A549 (cell line): ENCODE results near the gene DDN.

Experiments
- CBX2 ChIP-seq: fragments of 200-600 bp; sonication (generic); IDR thresholded peaks from 2 replicates; pipeline ENCODE4 v1.6.1; 2016; ENCODE audit warnings: low read depth, mild to moderate bottlenecking, borderline replicate concordance
- CTCF ChIP-seq: fragments of >200 bp; sonication (Bioruptor Twin); formaldehyde crosslinking; IDR thresholded peaks from 3 replicates; pipeline ENCODE4 v1.5.1; 2016
- ELK1 ChIP-seq: fragments of 150-350 bp; IDR thresholded peaks from 2 replicates; pipeline ENCODE4 v1.6.1; 2014; ENCODE audit warnings: low read depth, mild to moderate bottlenecking, low read length
- HMGXB4 ChIP-seq: fragments of 250-450 bp; sonication (Bioruptor Pico); IDR thresholded peaks from 2 replicates; pipeline ENCODE4 v1.5.0; 2021; ENCODE audit warnings: mild to moderate bottlenecking, moderate library complexity, borderline replicate concordance
- KDM1A ChIP-seq: fragments of 200-600 bp; sonication (generic); IDR thresholded peaks from 2 replicates; pipeline ENCODE4 v1.6.1; 2016; ENCODE audit warnings: low read depth, mild to moderate bottlenecking
- MAX ChIP-seq: IDR thresholded peaks from 2 replicates; pipeline ENCODE4 v1.6.1; 2012
- MAZ ChIP-seq: fragments of 150-350 bp; IDR thresholded peaks from 2 replicates; pipeline ENCODE4 v1.6.1; 2014; ENCODE audit warnings: antibody characterized with exemption, low read depth, low read length, borderline replicate concordance
- NFE2L2 ChIP-seq: fragments of 150-350 bp; conservative IDR thresholded peaks from 2 replicates; pipeline ENCODE4 v1.6.1; 2014; ENCODE audit warnings: low read length
- NR3C1 ChIP-seq: fragments of >200 bp; sonication (Bioruptor Twin); formaldehyde crosslinking; IDR thresholded peaks from 3 replicates; pipeline ENCODE4 v1.6.1; 2017
- PBX3 ChIP-seq: IDR thresholded peaks from 2 replicates; pipeline ENCODE4 v1.6.1; 2012
- POLR2A ChIP-seq: IDR thresholded peaks from 2 replicates; pipeline ENCODE4 v1.6.1; 2012; ENCODE audit warnings: mild to moderate bottlenecking, low read length
- RAD21 ChIP-seq, 2 experiments: fragments of >200 bp in 1 of 2; sonication (Bioruptor Twin) in 1 of 2; formaldehyde crosslinking in 1 of 2; IDR thresholded peaks in 1 of 2; conservative IDR thresholded peaks in 1 of 2; 2 replicates in 1 of 2; 3 replicates in 1 of 2; pipeline ENCODE4 v1.6.1; 2012 to 2018; ENCODE audit warnings: inconsistent platforms in 1 of 2
- REST ChIP-seq: fragments of 200-600 bp; sonication (generic); IDR thresholded peaks from 2 replicates; pipeline ENCODE4 v1.6.1; 2016; ENCODE audit warnings: antibody characterized with exemption, mild to moderate bottlenecking, moderate library complexity
- RNF2 ChIP-seq: fragments of 200-600 bp; sonication (generic); IDR thresholded peaks from 2 replicates; pipeline ENCODE4 v1.6.1; 2016; ENCODE audit warnings: low read depth, mild to moderate bottlenecking, antibody characterized with exemption, moderate library complexity, borderline replicate concordance

GRCh38 chr12:49012739-49013138 lies 13.6 kb upstream of the DDN start:
- no peak for TF ChIP-seq ELK1
- TF ChIP-seq CTCF: no peak
- no peak for TF ChIP-seq CBX2
- no peak for TF ChIP-seq HMGXB4
- TF ChIP-seq NR3C1: no peak
- no peak for TF ChIP-seq PBX3
- TF ChIP-seq NFE2L2: no peak
- no peak for TF ChIP-seq RNF2
- TF ChIP-seq MAZ: no peak
- no peak for TF ChIP-seq KDM1A
- no peak for TF ChIP-seq REST
- TF ChIP-seq RAD21 (conservative IDR thresholded peaks at IDR 0.05 in 1 of 2, IDR thresholded peaks at IDR 0.05 in 1 of 2): no peak
- no peak for TF ChIP-seq MAX
- TF ChIP-seq POLR2A: no peak
